ENCODE results near the gene SEMA3D.

The SEMA3D gene

DNA sequence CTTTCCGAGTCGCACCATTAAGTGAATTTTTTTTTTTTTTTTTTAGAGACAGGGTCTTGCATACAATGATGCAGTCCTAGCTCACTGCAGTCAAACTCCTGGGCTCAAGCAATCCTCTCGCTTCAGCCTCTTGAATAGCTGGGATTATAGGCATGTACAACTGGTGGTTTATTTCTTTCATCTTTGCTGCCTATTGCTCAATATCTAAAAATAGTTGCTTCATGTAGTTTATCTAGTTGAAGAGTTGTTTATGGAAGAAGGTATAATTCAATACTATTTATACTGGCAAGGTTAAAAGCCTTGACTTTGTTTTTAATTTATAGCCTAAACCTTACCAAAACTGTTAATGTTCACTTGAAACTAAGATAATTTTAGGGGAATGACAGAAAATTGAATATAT lies 66.9 kb downstream of the SEMA3D start:
- no peak overlapping the region for H3K4me3 ChIP-seq (replicated peaks; ENCODE audit: low read depth, low read length)
- no peak for DNase-seq (ENCODE audit: extremely low read depth, low read depth)
- TF ChIP-seq, protein P1, sequence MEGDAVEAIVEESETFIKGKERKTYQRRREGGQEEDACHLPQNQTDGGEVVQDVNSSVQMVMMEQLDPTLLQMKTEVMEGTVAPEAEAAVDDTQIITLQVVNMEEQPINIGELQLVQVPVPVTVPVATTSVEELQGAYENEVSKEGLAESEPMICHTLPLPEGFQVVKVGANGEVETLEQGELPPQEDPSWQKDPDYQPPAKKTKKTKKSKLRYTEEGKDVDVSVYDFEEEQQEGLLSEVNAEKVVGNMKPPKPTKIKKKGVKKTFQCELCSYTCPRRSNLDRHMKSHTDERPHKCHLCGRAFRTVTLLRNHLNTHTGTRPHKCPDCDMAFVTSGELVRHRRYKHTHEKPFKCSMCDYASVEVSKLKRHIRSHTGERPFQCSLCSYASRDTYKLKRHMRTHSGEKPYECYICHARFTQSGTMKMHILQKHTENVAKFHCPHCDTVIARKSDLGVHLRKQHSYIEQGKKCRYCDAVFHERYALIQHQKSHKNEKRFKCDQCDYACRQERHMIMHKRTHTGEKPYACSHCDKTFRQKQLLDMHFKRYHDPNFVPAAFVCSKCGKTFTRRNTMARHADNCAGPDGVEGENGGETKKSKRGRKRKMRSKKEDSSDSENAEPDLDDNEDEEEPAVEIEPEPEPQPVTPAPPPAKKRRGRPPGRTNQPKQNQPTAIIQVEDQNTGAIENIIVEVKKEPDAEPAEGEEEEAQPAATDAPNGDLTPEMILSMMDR (IDR thresholded peaks at IDR 0.05; ENCODE audit: low read depth, low read length, missing control alignments): no peak

DNA sequence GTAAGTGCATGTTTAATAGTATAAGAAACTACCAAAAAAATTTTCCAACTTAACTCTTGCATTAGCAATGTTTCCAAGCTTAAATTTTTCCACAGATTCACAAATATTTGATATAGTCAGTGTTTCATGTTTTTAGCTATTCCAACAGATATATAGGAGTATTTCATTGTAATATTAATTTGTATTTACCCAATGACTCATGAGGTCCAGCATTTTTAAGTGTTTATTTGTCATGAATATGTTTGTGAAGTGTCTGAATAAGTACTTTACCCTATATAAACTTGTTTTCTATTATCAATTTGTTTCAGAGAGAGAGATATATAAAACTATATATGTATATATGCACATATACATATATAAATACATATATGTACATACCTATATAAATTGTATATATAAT lies 71.0 kb downstream of the SEMA3D start:
- no peak overlapping the region for H3K4me3 ChIP-seq (replicated peaks; ENCODE audit: low read depth, low read length)
- TF ChIP-seq, protein P1 (IDR thresholded peaks at IDR 0.05; ENCODE audit: low read depth, low read length, missing control alignments): no peak
- DNase-seq (ENCODE audit: extremely low read depth, low read depth): no peak

DNA sequence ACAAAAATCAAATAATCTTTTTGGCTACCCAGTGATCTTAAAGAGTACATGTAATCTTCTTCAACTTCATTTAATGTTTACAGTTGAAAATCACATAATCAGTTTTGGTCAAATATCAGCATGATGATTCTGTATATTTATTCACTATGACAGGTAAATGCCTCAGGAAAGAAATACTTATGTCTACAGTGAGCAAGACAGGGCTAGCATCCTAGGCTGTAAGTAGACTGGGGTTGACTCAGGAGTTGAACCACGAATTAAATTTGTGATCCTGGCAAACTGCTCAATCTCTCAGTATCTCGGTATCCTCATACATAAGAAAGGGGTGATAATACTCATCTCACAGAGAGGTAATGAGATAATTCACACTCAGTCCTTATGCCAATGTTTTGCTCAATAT lies 71.8 kb downstream of the SEMA3D start:
- no peak overlapping the region for H3K4me3 ChIP-seq (replicated peaks; ENCODE audit: low read depth, low read length)
- TF ChIP-seq, protein P1 (IDR thresholded peaks at IDR 0.05; ENCODE audit: low read depth, low read length, missing control alignments): no peak
- DNase-seq (ENCODE audit: extremely low read depth, low read depth): no peak

DNA sequence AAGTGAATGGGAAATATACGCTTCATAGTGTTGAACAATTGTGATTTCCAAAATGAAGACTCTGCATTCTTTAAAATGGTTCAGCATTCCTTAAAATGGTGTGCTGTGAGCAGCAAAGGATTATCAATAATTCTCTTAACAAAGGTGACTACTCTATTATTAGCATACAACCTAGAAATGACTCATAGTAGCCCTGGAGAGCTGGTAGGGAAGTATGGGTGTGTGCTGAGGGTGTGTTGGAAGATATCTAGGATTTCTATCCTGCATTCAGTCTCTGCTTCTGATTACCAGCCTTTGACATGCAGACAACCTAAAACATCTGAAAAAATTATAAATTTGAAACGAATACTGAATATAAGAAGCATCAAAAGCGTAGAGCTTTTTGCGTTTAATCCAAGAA lies 72.5 kb downstream of the SEMA3D start:
- TF ChIP-seq, protein P1 (IDR thresholded peaks at IDR 0.05; ENCODE audit: low read depth, low read length, missing control alignments): no peak

DNA sequence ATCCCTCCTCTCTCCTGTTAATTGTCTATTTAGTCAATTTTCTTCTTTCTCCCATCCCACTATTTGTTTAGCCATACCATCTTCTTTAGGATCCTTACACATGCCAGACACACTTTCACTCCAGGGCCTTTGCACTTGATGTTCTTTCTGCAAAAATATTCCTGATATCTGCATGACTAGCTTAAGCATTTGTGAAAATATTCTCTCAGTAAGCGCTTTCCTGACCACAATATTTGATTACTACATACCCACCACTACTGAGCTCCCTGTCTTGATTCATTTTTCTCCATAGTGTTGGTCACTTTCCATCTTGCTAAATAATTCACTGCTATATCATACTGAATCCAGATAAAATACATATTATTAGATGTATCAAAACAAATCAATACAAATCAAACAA lies 75.1 kb downstream of the SEMA3D start:
- H3K4me3 ChIP-seq (replicated peaks; ENCODE audit: low read depth, low read length): no peak overlapping the region
- TF ChIP-seq, protein P1 (IDR thresholded peaks at IDR 0.05; ENCODE audit: low read depth, low read length, missing control alignments): no peak
- DNase-seq (ENCODE audit: extremely low read depth, low read depth): no peak

More for the DNA sequence above, 72.5 kb downstream of the SEMA3D start:
- no peak overlapping the region for H3K4me3 ChIP-seq (replicated peaks; ENCODE audit: low read depth, low read length)
- DNase-seq (ENCODE audit: extremely low read depth, low read depth): no peak

DNA sequence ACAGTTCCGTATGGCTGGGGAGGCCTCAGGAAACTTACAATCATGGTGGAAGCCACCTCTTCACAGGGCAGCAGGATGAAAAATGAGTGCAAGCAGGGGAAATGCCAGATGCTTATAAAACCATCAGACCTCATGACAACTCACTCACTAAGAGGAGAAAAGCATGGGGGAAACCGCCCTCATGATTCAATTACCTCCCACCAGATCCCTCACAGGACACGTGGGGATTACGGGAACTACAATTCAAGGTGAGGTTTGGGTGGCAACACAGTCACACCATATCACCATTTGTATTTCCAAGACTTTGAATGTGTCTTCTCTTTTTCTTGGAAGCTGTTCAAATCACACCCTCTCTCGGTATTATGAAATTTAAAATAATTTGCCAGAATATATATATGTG lies 80.1 kb downstream of the SEMA3D start:
- no peak for DNase-seq (ENCODE audit: extremely low read depth, low read depth)

More for the DNA sequence above, 80.1 kb downstream of the SEMA3D start:
- H3K4me3 ChIP-seq (replicated peaks; ENCODE audit: low read depth, low read length): no peak overlapping the region
- TF ChIP-seq, protein P1 (IDR thresholded peaks at IDR 0.05; ENCODE audit: low read depth, low read length, missing control alignments): no peak

Measured in HFF-Myc (cell line).